Esophagus squamous epithelium (tissue), 4 donors: ENCODE data around the gene RNF213.

Experiments
- CTCF ChIP-seq, 6 experiments: fragments of 450-650 bp in 4 of 6; fragments of 200-600 bp in 2 of 6; sonication (generic) in 2 of 6; IDR thresholded peaks; one replicate each; pipeline ENCODE4 v1.5.1; 2016 to 2019; ENCODE audit warnings: antibody characterized with exemption in 6 of 6, mild to moderate bottlenecking in 4 of 6, moderate library complexity in 4 of 6
- POLR2A ChIP-seq, 4 donors: fragments of 450-650 bp; IDR thresholded peaks; one replicate each; pipeline ENCODE4 v1.6.1; 2017; ENCODE audit warnings: antibody characterized with exemption in 4 of 4, mild to moderate bottlenecking in 4 of 4, moderate library complexity in 3 of 4

DNA sequence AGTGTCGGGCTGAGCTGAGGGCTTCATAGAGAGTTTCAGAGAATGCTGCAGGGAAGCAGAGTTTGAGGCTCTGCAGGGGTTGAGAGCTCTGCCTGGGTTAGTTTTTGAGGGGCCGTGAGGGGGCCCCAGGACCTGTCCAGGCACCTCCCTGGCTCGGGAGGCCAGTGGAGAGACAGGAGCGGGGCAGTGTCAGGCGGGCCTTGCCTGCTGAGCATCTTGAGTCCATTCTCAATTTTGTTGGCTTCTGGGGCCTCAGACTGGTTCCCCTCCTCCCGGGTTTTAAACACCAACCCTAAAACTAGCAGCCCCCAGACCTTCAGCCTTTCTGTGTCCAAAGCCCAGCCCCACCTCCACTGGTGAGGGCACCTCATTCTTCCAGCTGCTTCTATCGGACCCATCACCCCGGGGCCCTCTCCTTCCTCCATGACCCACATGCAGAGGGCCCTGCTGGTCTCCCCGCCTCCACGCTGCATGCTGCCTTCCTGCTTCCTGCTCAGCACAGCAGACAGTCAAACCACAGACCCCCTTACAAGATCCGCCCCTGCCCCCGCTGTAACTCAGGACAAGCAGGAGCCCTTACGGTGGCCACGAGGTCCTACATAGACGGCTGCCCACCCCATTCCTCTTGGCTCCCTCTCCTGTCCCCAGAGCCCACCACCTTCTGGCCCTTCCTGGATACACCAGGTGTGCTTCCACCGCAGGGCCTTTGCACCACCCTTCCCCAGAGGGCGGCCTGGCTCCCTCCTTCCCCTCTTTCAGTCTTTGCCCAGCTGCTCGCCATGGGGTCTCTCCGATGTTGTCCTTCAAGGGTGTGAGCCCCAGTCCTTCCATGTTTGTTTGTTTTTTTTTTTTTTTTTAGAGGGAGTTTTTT lies 3.8 kb downstream of the RNF213 start:
- TF ChIP-seq CTCF (IDR thresholded peaks at IDR 0.05), result no peak
- TF ChIP-seq POLR2A (IDR thresholded peaks at IDR 0.05), result no peak
